Neural cell (in vitro differentiated cells): ENCODE results near the gene HDAC9. TPM values are rescaled to one million over a fixed set of nuclear protein-coding genes. Genes with fewer than 3 reads are reported as not detected.

Experiments
- H2AFZ ChIP-seq: fragments of 200-600, 300-800 bp; sonication (generic), shearing (Covaris generic); 2 replicates; pipeline ENCODE4 v1.6.0; 2014; ENCODE audit warnings: low read depth, mild to moderate bottlenecking, antibody characterized with exemption, low read length, moderate library complexity
- H3F3A ChIP-seq: fragments of 200-600 bp; shearing (Covaris generic); 2 replicates; pipeline ENCODE4 v1.6.1; 2016; ENCODE audit warnings: mild to moderate bottlenecking, moderate library complexity, mixed read lengths, antibody characterized with exemption, low read length; ENCODE audit not compliant: insufficient read depth, poor library complexity, severe bottlenecking
- H3K27ac ChIP-seq: fragments of 200-600, 300-800 bp; sonication (generic), shearing (Covaris generic); 2 replicates; pipeline ENCODE4 v1.5.1; 2014; ENCODE audit warnings: mild to moderate bottlenecking, low read length, moderate library complexity
- H3K27me3 ChIP-seq: fragments of 300-800, 200-600 bp; sonication (generic), shearing (Covaris generic); 2 replicates; pipeline ENCODE4 v1.6.0; 2014; ENCODE audit warnings: mild to moderate bottlenecking, low read depth, low read length, moderate library complexity; ENCODE audit not compliant: insufficient read depth
- H3K36me3 ChIP-seq: fragments of 300-800, 200-600 bp; sonication (generic), shearing (Covaris generic); 2 replicates; pipeline ENCODE4 v1.5.1; 2014; ENCODE audit warnings: mild to moderate bottlenecking, antibody characterized with exemption, low read length, moderate library complexity; ENCODE audit not compliant: insufficient read depth
- H3K4me2 ChIP-seq: fragments of 300-800, 200-600 bp; sonication (generic), shearing (Covaris generic); 2 replicates; pipeline ENCODE4 v1.6.0; 2014; ENCODE audit warnings: mild to moderate bottlenecking, low read length
- H3K4me3 ChIP-seq: fragments of 300-800, 200-600 bp; sonication (generic), shearing (Covaris generic); 2 replicates; pipeline ENCODE4 v1.5.1; 2014; ENCODE audit warnings: mild to moderate bottlenecking, low read length, moderate library complexity
- H3K79me2 ChIP-seq: fragments of 200-600 bp; shearing (Covaris generic); replicated peaks from 2 replicates; pipeline ENCODE4 v1.6.0; 2014; ENCODE audit warnings: mild to moderate bottlenecking, low read length, moderate library complexity; ENCODE audit not compliant: insufficient read depth
- H3K9ac ChIP-seq: fragments of 300-800, 200-600 bp; sonication (generic), shearing (Covaris generic); 2 replicates; pipeline ENCODE4 v1.6.1; 2016; ENCODE audit warnings: mild to moderate bottlenecking, low read length, mixed read lengths
- H3K9me2 ChIP-seq: fragments of 200-600 bp; shearing (Covaris generic); 2 replicates; pipeline ENCODE4 v1.6.1; 2016; ENCODE audit warnings: mild to moderate bottlenecking, low read length, mixed read lengths; ENCODE audit not compliant: insufficient read depth
- H3K9me3 ChIP-seq: fragments of 200-600, 300-800 bp; sonication (generic), shearing (Covaris generic); 2 replicates; pipeline ENCODE4 v1.6.1; 2016; ENCODE audit warnings: mild to moderate bottlenecking, mixed run types, low read length, moderate library complexity, mixed read lengths
- H4K20me1 ChIP-seq: fragments of 200-600 bp; shearing (Covaris generic); 2 replicates; pipeline ENCODE4 v1.6.1; 2016; ENCODE audit warnings: mild to moderate bottlenecking, mixed run types; ENCODE audit not compliant: insufficient read depth
- CTCF ChIP-seq: fragments of 450-650 bp; IDR thresholded peaks from 2 replicates; pipeline ENCODE4 v1.5.1; 2014; ENCODE audit warnings: antibody characterized with exemption, mild to moderate bottlenecking, moderate library complexity; ENCODE audit not compliant: poor library complexity, severe bottlenecking
- EP300 ChIP-seq: fragments of 450-650 bp; conservative IDR thresholded peaks from 2 replicates; pipeline ENCODE4 v1.6.1; 2014; ENCODE audit warnings: antibody characterized with exemption, mild to moderate bottlenecking, moderate library complexity; ENCODE audit not compliant: poor library complexity, severe bottlenecking
- EZH2 ChIP-seq: fragments of 200-600, 300-800 bp; shearing (Covaris generic), sonication (generic); IDR thresholded peaks from 2 replicates; pipeline ENCODE4 v1.6.1; 2014; ENCODE audit warnings: antibody characterized with exemption, low read length, borderline replicate concordance, mild to moderate bottlenecking; ENCODE audit not compliant: insufficient read depth, poor library complexity, severe bottlenecking
- MXI1 ChIP-seq: fragments of 450-650 bp; conservative IDR thresholded peaks from 2 replicates; pipeline ENCODE4 v1.6.1; 2014; ENCODE audit warnings: antibody characterized with exemption, mild to moderate bottlenecking; ENCODE audit not compliant: poor library complexity, severe bottlenecking
- POLR2AphosphoS5 ChIP-seq: IDR thresholded peaks from 2 replicates; pipeline ENCODE4 v1.6.1; 2012
- RAD21 ChIP-seq: fragments of 450-650 bp; conservative IDR thresholded peaks from 2 replicates; pipeline ENCODE4 v1.6.1; 2014; ENCODE audit warnings: antibody characterized with exemption, mild to moderate bottlenecking, moderate library complexity
- SMC3 ChIP-seq: fragments of 450-650 bp; conservative IDR thresholded peaks from 2 replicates; pipeline ENCODE4 v1.6.1; 2014; ENCODE audit warnings: antibody characterized with exemption, mild to moderate bottlenecking, moderate library complexity; ENCODE audit not compliant: poor library complexity
- TAF1 ChIP-seq: IDR thresholded peaks from 2 replicates; pipeline ENCODE4 v1.6.1; 2012; ENCODE audit warnings: low read depth
- polyA plus RNA-seq: library from polyadenylated mRNA; depleted of rRNA; stranded (reverse); fragments of >200 nt; gene quantifications from 2 replicates; pipeline ENCODE4 v1.2.3, GENCODE V29; 2014
- TF ChIP-seq, protein P1 (sequence below): IDR thresholded peaks from 2 replicates; pipeline ENCODE4 v1.6.1; 2012; ENCODE audit warnings: borderline replicate concordance

HDAC9 gene
- polyA plus RNA-seq, 1 donor from 2014 or later = 15.9 TPM

DNA sequence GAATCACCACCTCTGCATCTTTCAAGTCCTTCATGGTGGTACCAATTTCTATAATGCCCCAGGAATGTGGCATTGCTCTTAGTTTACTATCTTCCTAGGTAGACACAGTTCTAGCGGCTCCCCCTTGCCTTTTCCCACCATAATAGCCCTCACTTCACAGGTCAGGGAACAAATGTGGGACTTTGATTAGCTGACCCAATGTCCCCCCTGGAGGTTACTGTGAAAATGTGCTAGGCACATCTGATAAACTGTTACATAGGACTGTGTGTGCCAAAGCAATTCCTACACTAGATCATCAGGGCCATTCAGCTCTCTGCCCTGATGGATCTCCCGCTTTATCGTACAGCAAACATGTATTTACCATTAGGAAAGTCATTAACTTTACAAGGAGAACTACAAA lies 527.9 kb downstream of the HDAC9 start:
- Histone ChIP-seq H3K9me2 (no peaks in the 10 kb centered on the region), H3K9me3 (no peaks in the 10 kb centered on the region), H3K79me2 (no peaks in the 10 kb centered on the region), H3K4me2 (no peak overlapping the region), H3K4me3 (no peak overlapping the region), H3K27me3 (no peaks in the 10 kb centered on the region), H3K9ac (no peak overlapping the region), H3K27ac (no peak overlapping the region), H3K36me3 (no peaks in the 10 kb centered on the region), H3F3A (no peaks in the 10 kb centered on the region), H4K20me1 (no peaks in the 10 kb centered on the region), H2AFZ (no peak overlapping the region)
- TF ChIP-seq MXI1 (no peak), CTCF (no peak), SMC3 (no peak), EZH2 (no peak)

DNA sequence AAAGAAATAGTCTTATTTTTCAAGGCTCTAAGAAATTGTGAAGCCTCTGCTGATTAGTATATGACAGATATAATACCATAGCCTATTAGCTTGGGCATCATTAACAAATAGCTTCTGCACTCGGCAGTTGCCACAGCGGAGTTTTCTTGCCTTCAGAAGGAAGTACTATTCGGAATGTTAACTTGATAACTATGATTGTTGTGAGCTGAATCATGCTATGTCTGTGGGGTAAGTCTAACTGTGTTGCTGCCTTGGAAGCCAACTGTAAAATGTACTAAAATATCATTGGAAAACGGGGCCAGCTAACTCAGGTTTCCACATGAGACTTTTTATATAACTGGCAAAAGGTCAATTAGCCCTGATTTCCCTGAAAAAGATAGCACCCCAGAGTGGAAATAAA lies 528.7 kb downstream of the HDAC9 start:
- Histone ChIP-seq H3K9ac (no peak overlapping the region), H3K4me3 (no peak overlapping the region), H3K4me2 (no peak overlapping the region), H3K79me2 (no peaks in the 10 kb centered on the region), H3K9me2 (no peaks in the 10 kb centered on the region), H3F3A (no peaks in the 10 kb centered on the region), H4K20me1 (no peaks in the 10 kb centered on the region), H3K27me3 (no peaks in the 10 kb centered on the region), H2AFZ (no peak overlapping the region), H3K36me3 (no peaks in the 10 kb centered on the region), H3K9me3 (no peaks in the 10 kb centered on the region), H3K27ac (no peak overlapping the region)
- TF ChIP-seq CTCF (no peak), EZH2 (no peak), POLR2AphosphoS5 (no peak), EP300 (no peak), RAD21 (no peak), SMC3 (no peak), MXI1 (no peak), TAF1 (no peak)
- TF ChIP-seq, protein P1, sequence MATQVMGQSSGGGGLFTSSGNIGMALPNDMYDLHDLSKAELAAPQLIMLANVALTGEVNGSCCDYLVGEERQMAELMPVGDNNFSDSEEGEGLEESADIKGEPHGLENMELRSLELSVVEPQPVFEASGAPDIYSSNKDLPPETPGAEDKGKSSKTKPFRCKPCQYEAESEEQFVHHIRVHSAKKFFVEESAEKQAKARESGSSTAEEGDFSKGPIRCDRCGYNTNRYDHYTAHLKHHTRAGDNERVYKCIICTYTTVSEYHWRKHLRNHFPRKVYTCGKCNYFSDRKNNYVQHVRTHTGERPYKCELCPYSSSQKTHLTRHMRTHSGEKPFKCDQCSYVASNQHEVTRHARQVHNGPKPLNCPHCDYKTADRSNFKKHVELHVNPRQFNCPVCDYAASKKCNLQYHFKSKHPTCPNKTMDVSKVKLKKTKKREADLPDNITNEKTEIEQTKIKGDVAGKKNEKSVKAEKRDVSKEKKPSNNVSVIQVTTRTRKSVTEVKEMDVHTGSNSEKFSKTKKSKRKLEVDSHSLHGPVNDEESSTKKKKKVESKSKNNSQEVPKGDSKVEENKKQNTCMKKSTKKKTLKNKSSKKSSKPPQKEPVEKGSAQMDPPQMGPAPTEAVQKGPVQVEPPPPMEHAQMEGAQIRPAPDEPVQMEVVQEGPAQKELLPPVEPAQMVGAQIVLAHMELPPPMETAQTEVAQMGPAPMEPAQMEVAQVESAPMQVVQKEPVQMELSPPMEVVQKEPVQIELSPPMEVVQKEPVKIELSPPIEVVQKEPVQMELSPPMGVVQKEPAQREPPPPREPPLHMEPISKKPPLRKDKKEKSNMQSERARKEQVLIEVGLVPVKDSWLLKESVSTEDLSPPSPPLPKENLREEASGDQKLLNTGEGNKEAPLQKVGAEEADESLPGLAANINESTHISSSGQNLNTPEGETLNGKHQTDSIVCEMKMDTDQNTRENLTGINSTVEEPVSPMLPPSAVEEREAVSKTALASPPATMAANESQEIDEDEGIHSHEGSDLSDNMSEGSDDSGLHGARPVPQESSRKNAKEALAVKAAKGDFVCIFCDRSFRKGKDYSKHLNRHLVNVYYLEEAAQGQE = no peak
